Activated naive CD4-positive, alpha-beta T cell treated with anti-CD3 and anti-CD28 coated beads, Interleukin-2, amount 50 U/mL, for 72 hours (primary cell): ENCODE data around the gene IGF2R. TPM values are rescaled to one million over a fixed set of nuclear protein-coding genes. Genes with fewer than 3 reads are reported as not detected.

Experiments
- ATAC-seq, 2 donors: fragments of 150-1000 bp; cut with Tn5 transposase; 2 replicates each; pipeline ENCODE4 v1.10.0; 2021; ENCODE audit warnings: mild to moderate bottlenecking in 2 of 2, moderate library complexity in 2 of 2
- DNase-seq, 2 donors: peaks; one replicate each; pipeline ENCODE4 v3.0.0; 2021 to 2022; ENCODE audit warnings: low spot score in 2 of 2
- H3K27ac Mint-ChIP-seq, 2 donors: one replicate each; pipeline ENCODE4 v1.8.0; 2022; ENCODE audit warnings: mild to moderate bottlenecking in 2 of 2, mixed read lengths in 2 of 2
- H3K36me3 Mint-ChIP-seq, 2 donors: one replicate each; pipeline ENCODE4 v1.8.0; 2022; ENCODE audit warnings: mixed read lengths in 2 of 2
- H3K9me3 Mint-ChIP-seq, 2 donors: one replicate each; pipeline ENCODE4 v1.8.0; 2022; ENCODE audit warnings: mixed read lengths in 2 of 2
- total RNA-seq, 2 donors: library from RNA; stranded (reverse); gene quantifications; one replicate each; pipeline ENCODE4 v1.2.3, GENCODE V29; 2022

Gene IGF2R
- total RNA-seq, 2 donors from 2014 or later = 73.8 to 105 TPM

DNA sequence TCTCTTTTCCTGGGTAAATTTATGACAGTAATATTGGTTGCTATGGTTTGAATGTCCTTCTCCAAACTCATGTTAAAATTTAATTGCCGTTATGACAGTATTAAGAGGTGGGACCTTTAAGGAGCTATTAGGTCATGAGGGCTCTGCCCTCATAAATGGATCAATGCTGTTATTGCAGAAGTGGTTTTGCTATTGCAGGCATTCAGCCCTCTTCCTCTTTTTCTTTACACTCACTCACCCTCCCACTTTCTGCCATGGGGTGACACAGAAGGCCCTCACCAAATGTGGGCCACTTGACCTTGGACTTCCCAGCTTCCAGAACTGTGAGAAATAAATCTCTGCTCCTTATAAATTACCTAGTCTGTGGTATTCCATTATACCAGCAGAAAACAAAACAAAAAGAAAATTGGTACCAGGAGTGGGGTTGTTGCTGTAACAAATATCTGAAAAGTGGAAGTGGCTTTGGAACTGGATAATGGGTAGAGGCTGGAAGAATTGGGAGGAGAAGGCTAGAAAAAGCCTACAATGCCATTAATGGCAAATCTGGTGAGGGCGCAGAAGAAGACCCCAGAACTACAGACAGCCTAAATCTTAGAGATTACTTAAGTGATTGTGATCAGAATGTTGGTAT, 24.8 kb upstream of the IGF2R start:
- peaks cover 6 to 8% of the 10 kb centered on the region in 2 donors for H3K9me3 Mint-ChIP-seq
- no peak for ATAC-seq

DNA sequence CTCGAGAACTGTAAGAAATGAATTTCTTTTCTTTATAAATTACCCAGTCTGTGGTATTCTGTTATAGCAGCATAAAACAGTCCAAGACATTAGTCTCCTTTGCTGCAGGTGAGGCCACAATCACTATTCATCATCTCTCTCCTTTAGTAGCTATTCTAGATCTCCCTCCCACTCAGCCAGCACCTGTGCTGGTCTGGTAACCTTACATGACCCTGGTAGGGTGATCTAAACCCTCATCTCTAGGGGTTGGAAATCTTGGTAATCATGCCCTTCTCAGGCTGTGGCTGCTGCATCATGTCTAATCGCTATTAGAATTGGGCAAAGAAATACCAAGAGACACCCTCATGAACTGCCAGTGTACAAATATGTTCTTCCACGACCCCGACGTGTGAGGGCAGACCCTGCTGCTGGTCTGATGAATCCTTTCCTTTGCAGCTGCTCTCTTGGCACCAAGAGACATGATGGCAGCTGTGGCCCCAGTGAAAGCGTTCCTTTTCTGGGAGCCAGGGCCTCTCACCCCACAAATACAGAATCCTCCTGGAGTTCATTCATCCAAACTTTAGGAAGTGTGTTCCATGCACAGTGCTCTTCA, 23.0 kb upstream of the IGF2R start:
- Mint-ChIP-seq H3K36me3 (peaks cover 0 to 12% of the 10 kb centered on the region in 2 donors), H3K9me3 (peaks cover 6 to 8% of the 10 kb centered on the region in 2 donors), H3K27ac (no peak overlapping the region)
- ATAC-seq = no peak
- no peak for DNase-seq

More for the DNA sequence above, 24.8 kb upstream of the IGF2R start:
- H3K27ac Mint-ChIP-seq = no peak overlapping the region
- peaks cover 0 to 12% of the 10 kb centered on the region in 2 donors for H3K36me3 Mint-ChIP-seq
- DNase-seq = no peak

DNA sequence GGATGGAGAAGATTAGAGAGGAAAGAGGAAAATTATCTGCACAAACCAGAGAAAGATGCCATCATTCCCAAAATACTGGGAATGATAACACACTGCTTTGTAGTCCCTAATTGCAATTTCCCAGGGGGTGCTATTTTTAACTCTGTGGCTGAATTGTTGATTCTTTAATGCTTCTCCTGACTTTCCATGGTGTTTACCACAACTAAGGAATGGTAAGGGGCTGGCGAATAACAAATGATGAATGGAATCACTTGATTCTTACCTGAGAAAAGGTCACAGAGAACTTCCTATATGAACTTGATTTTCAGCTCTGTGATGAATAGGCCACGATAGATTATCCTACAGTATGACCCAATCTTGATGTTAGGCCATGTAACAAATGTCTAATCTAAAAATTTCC, 22.0 kb upstream of the IGF2R start:
- peaks cover 0 to 12% of the 10 kb centered on the region in 2 donors for H3K36me3 Mint-ChIP-seq
- peaks cover 6 to 8% of the 10 kb centered on the region in 2 donors for H3K9me3 Mint-ChIP-seq
- no peak for ATAC-seq
- no peak overlapping the region for H3K27ac Mint-ChIP-seq
- DNase-seq = no peak

DNA sequence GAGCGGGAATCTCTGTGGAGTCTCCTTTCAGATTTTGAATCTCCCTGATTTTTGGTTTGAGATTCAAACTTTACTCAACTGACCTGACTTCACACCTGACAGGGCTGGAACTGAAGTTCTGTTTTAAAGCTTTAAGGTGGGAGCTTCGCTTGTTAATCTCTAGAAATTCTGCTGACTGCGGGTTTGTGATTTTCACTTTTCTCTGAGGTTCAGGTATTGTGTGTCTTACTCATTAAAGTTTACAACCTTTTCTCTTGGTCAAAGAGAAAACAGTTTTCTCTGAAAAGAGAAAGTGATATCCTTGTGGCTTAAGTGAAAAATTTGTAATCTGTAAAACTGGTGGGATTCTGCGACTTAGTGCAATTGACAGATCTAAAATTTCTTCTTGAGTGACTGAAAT, 20.7 kb upstream of the IGF2R start:
- Mint-ChIP-seq H3K36me3 (peaks cover 0 to 12% of the 10 kb centered on the region in 2 donors), H3K9me3 (peaks cover 6 to 8% of the 10 kb centered on the region in 2 donors), H3K27ac (no peak overlapping the region)
- DNase-seq (no peak), ATAC-seq (no peak)

DNA sequence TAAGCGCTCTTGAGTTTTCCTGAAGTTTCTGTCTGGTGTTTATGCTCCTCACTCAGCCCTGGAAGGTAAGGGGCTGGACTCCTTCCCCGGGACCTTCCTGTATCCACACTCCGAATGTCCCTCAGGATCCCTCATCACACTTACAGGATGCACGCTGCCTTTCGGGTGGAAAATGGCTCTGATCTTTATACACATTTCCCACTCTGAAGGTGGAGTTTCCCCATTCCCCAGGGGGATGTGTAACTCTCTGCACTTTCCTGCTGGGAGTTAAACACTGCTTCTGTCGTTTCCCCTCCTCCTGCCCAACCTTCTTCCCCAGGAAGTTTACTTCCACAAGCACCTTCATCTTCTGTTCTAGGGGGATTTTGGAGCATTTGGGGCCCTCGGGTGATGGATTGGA, 17.1 kb upstream of the IGF2R start:
- H3K9me3 Mint-ChIP-seq = no peaks in the 10 kb centered on the region
- H3K36me3 Mint-ChIP-seq = no peaks in the 10 kb centered on the region
- DNase-seq = no peak
- ATAC-seq = no peak
- peak overlapping the region in 1 of 2 donors; percentile 38 for H3K27ac Mint-ChIP-seq

DNA sequence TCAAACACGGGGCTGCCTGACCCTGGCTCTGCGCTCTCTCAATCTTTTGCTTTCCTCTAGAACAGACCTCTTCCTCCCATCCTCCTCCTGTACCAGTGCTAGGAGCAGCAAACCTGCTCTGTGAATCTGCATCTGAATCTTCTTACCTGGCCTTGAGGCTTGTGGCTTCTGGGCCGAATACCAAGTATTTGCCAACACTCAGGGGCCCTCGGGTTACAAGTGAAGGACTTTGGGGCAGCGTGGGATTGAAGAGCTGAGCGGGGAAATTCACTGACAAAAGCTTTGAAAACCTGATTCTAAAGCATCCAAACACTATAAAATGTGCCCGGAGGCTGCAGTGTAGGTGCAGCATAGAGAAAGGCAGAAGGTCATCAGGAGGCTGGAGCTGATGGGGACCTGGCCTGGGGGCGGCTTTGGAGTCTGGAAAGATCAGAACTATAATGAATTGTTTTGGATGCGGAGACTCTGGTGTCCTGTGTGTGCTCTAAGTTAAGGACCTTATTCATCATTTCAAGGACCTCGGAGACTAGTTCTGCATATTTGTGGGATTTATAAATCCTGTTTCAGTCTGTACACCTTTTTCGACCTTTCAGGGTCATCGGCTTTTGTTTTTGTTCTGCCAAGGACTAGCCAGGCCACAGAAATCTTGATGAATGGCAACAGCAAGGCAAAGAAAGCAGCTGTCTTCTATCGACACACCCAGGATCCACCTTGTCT, 16.4 kb upstream of the IGF2R start:
- DNase-seq = no peak
- H3K36me3 Mint-ChIP-seq = no peaks in the 10 kb centered on the region

DNA sequence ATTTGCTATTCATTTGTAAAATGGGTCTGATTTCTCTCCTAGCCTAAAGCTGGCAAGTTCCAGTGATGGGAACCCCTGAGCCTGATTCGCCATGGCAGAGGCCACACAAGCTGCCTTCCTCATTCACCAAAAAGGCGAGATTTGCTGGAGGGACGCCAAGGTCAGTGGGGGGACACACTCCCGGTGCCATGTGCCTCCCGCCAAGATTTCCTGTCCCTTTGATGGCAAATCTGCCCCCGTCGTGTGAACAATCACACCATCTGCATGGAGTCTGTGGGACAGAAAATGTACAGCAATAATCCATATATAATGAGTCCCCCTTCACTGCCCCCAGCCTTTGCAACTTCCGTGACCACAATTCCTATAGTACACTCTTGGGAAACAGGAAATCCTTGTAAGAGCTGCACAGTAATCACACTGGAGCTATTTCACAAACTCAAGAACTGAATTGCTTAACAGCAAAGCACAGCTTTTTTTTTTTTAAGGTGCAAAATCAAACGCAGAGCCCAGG, 15.7 kb upstream of the IGF2R start:
- H3K36me3 Mint-ChIP-seq = no peaks in the 10 kb centered on the region
- ATAC-seq (no peak), DNase-seq (no peak)
- H3K27ac Mint-ChIP-seq = no peak overlapping the region
- no peaks in the 10 kb centered on the region for H3K9me3 Mint-ChIP-seq

More for the DNA sequence above, 16.4 kb upstream of the IGF2R start:
- no peak for ATAC-seq
- Mint-ChIP-seq H3K9me3 (no peaks in the 10 kb centered on the region), H3K27ac (peak overlapping the region in 1 of 2 donors; percentile 38)

DNA sequence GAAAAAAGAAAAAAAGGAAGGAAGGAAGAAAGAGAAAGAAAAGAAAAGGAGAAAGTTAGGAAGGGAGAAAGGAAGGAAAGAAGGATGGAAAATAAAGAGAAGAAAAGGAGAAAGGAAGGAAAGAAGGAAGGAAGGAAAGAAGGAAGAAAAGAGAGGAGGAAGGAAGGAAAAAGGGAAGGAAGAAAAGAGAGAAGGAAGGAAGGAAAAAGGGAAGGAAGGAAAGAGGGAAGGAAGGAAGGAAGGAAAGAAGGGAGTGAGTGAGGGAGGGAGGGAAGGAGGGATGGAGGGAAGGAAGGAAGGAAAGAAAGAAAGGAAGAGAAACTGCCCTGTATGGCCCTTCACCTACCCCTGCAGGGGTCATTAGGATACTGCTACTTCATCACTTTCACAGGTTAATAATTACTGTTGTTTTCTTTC, 12.9 kb upstream of the IGF2R start:
- Mint-ChIP-seq H3K9me3 (peaks cover 0 to 4% of the 10 kb centered on the region in 2 donors), H3K27ac (no peak overlapping the region), H3K36me3 (no peaks in the 10 kb centered on the region)
- DNase-seq = no peak
- ATAC-seq = no peak

DNA sequence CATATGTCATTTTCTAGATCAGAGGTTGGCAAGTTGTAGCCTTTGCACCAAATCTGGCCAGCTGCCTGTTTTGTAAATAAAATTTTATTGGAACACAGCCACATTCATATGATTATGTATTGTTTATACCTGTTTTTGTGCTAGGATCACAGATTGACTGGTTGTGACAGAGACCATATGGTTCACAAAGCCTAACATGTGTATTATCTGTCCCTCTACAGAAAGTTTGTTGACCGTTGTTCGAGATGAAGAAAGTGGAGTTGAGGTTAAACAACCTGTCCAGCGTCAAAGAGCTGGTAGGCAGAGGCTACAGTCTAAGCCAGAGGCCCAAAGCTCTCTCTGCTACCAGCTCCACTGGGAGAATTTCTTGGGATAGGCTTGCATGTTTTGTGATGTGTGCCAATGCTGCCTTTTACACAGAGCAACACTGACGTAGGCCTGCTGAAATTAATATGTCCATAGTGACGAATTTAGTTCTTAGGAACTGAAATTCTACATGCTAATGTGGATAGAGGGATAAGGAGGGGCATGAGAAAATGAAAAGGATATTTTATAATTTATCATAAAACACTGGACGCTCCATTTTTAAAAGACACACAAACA, 11.7 kb upstream of the IGF2R start:
- DNase-seq = no peak
- Mint-ChIP-seq H3K36me3 (no peaks in the 10 kb centered on the region), H3K27ac (no peak overlapping the region), H3K9me3 (peaks cover 0 to 4% of the 10 kb centered on the region in 2 donors)
- ATAC-seq = no peak

DNA sequence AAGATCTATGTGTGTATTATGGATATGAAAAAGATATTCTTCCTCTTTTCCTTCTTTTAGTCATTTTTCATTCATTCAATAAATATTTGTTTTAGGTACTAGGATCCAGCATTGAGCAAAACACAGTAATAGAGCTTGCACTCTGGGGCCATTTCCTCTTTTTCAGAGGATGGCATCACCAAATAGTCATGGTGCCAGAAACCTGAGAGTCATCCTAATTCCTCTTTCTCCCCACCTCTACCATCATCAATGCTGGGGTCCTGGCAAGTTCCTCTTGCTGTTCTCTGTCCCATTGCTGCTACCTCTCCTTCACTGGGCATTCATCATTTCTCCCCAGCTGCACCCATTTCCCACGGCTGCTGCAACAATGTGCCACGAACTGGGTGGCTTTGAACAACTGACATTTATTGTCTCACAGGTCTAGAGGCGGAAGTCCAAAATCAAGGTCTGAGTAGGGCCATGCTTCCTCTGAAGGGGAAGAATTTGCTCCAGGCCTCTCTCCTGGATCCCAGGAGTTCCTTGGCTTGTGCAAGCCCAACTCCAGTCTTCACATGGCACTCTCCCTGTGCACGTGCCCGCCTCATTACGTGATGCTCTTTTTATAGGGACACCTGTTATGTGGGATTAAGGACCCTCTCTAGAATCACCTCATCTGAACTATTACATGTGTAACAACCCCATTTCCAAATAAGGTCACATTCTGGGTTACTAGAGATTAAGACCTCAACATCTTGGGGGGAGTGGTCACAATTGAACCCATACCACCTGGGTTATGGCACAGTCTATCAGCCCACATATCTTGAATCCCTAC, 9.5 kb upstream of the IGF2R start:
- H3K9me3 Mint-ChIP-seq = peaks cover 0 to 4% of the 10 kb centered on the region in 2 donors
- ATAC-seq (no peak), DNase-seq (no peak)
- H3K36me3 Mint-ChIP-seq = no peaks in the 10 kb centered on the region
- no peak overlapping the region for H3K27ac Mint-ChIP-seq

DNA sequence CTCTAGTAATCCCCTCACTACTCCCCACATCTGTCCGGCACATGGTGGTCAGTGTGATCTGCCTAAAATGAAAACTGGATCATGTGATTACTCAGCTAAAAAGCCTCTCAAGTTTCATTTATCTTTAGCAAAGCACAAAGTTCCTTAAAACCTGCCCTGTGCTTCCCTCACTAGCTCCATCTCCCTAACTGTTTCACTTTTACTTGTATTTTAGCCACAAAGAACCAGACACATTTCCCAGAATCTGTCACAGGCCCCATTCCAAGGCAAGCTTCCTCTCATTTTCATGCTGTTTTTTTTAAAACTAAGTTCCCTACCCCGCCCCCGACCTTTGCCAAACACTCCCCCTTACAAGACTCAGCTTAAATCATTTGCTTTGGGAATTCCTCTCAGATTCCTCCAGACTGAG, 8.9 kb upstream of the IGF2R start:
- Mint-ChIP-seq H3K36me3 (no peaks in the 10 kb centered on the region), H3K9me3 (peaks cover 0 to 4% of the 10 kb centered on the region in 2 donors), H3K27ac (peak overlapping the region in 1 of 2 donors; percentile 46)
- DNase-seq = no peak
- no peak for ATAC-seq

DNA sequence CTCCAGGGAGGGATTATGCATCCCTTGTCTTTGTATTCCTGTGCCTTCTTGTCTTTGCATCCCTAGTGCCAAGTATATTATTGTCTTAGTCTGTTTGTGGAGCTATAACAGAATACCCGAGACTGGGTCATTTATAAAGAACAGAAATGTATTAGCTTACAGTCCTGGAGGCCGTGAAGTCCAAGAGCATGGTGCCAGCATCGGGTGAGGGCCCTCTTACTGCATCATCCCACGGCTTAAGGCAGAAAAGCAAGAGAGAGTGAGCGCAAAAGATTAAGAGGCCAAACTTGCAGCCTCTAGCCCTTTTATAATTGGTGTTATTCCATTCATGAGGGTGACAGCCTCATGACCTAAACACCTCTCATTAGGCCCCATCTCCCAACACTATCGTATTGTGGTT, 8.4 kb upstream of the IGF2R start:
- DNase-seq (no peak), ATAC-seq (no peak)
- H3K36me3 Mint-ChIP-seq = no peaks in the 10 kb centered on the region
- H3K27ac Mint-ChIP-seq = no peak overlapping the region
- peaks cover 0 to 4% of the 10 kb centered on the region in 2 donors for H3K9me3 Mint-ChIP-seq

DNA sequence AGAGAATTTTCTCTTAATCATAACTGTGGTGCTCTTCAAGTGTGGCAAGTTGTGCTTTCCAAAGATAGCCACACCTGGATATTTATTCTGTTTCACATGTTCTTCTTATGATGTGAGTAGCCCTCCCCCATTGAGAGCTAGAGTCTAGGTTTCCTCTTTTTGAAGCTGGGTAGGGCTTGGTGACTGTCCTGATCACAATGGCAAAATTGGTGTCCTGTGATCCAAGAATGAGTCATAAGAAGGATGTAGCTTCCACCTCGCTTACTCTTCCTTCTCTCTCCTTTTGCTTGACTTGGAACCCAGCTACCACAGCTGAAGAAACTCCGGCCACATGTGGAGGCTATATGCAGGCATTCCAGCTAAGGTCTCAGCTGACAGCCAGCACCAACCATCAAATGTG, 7.4 kb upstream of the IGF2R start:
- H3K36me3 Mint-ChIP-seq = no peaks in the 10 kb centered on the region
- DNase-seq (no peak), ATAC-seq (no peak)
- H3K9me3 Mint-ChIP-seq = peaks cover 0 to 4% of the 10 kb centered on the region in 2 donors
- no peak overlapping the region for H3K27ac Mint-ChIP-seq

DNA sequence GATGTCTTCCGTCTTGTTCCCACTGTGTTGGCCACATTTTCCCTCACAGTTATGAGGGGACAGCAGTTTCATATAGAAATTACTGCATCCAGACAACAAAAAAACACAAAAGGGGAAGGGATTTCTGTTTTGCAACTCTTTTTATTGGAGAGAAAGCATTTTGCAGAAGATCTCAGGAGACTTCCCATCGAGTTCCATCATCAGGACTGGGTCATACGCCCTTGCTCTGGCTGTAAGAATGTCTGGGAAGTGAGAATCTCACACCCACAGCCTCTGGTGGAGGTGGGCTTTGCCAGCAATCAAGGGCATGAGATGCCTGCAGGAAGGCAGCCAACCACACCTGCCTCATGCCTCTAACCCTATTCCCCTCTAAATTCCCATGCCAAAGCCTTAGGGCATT, 5.8 kb upstream of the IGF2R start:
- no peak overlapping the region for H3K27ac Mint-ChIP-seq
- DNase-seq = no peak
- peaks cover 0 to 5% of the 10 kb centered on the region in 2 donors for H3K36me3 Mint-ChIP-seq
- peaks cover 0 to 4% of the 10 kb centered on the region in 2 donors for H3K9me3 Mint-ChIP-seq
- no peak for ATAC-seq

DNA sequence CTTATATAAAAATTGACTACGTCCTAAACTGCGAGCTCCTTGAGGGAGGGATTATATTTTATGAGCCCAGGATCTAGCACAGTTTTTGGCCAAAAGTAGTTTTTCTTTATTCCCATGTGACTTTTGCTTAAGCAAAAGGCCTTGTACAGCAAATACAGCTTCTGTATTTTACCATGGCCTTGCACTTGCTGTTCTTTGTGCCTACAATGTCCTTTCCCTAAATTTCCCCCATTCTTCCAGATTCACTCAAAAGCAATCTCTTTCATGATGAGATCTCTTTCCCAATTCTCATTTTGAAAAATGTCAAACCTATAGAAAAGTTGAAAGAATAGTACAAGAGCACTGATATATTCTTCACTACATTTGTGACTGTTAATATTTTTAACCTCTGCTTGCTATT, 4.8 kb upstream of the IGF2R start:
- Mint-ChIP-seq H3K36me3 (peaks cover 0 to 5% of the 10 kb centered on the region in 2 donors), H3K27ac (no peak overlapping the region), H3K9me3 (peaks cover 0 to 4% of the 10 kb centered on the region in 2 donors)
- DNase-seq = no peak
- ATAC-seq = no peak

DNA sequence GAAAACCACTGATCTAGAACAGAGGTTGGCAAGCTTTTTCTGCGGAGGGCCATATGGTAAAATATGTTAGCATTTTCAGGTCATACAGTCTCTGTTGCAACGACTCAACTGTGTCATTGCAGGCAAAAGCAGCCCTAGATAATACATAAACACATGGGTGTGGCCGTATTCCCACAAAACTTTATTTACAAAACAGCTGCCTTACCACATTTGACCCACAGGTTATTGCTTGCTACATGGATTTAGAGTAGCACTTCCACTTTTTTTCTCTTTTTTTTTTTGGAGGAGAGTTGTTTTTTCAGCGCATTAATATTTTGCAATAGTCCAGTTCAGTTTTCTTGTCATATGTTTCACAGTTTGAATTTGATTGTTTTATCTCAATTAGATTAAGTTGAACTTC, 2.5 kb upstream of the IGF2R start:
- no peaks in the 10 kb centered on the region for H3K9me3 Mint-ChIP-seq
- H3K27ac Mint-ChIP-seq = no peak overlapping the region
- ATAC-seq (no peak), DNase-seq (no peak)
- H3K36me3 Mint-ChIP-seq = peaks cover 10 to 13% of the 10 kb centered on the region in 2 donors
